CD14-positive monocyte (primary cell): ENCODE measurements around the gene KCNJ13. TPM values are rescaled to one million over a fixed set of nuclear protein-coding genes. Genes with fewer than 3 reads are reported as not detected.

Source experiments
- DNase-seq, 3 donors: peaks; one replicate each; pipeline ENCODE4 v3.0.0-alpha.2; 2011 to 2022
- H2AFZ ChIP-seq: 2 replicates; pipeline ENCODE4 v1.6.0; 2012; ENCODE audit warnings: mild to moderate bottlenecking, low read depth, low read length, inconsistent platforms; ENCODE audit not compliant: insufficient read depth, poor library complexity, severe bottlenecking
- H3K27ac ChIP-seq, 2 donors: 1 replicate in 1 of 2; 2 replicates in 1 of 2; pipeline ENCODE4 v1.5.1; 2012 to 2013; ENCODE audit warnings: low read length in 2 of 2, control low read depth in 1 of 2, inconsistent platforms in 1 of 2, low read depth in 1 of 2, mild to moderate bottlenecking in 1 of 2
- H3K27me3 ChIP-seq, 2 donors: one replicate each; pipeline versions ENCODE4 v1.6.0 to v1.6.1; 2011 to 2013; ENCODE audit warnings: low read length in 2 of 2; ENCODE audit not compliant: control insufficient read depth in 2 of 2, insufficient read depth in 2 of 2
- H3K36me3 ChIP-seq, 2 donors: replicated peaks in 1 of 2; 1 replicate in 1 of 2; 2 replicates in 1 of 2; pipeline versions ENCODE4 v1.5.1 to v1.6.1; 2012 to 2013; ENCODE audit warnings: low read length in 2 of 2, control low read depth in 1 of 2, inconsistent platforms in 1 of 2, mild to moderate bottlenecking in 1 of 2; ENCODE audit not compliant: insufficient read depth in 2 of 2, control insufficient read depth in 1 of 2
- H3K4me1 ChIP-seq, 2 donors: 1 replicate in 1 of 2; 2 replicates in 1 of 2; pipeline versions ENCODE4 v1.5.1 to v1.6.1; 2012 to 2013; ENCODE audit warnings: low read length in 2 of 2, control low read depth in 1 of 2, inconsistent platforms in 1 of 2, mild to moderate bottlenecking in 1 of 2, moderate library complexity in 1 of 2; ENCODE audit not compliant: insufficient read depth in 2 of 2, control insufficient read depth in 1 of 2
- H3K4me2 ChIP-seq: replicated peaks from 2 replicates; pipeline ENCODE3; 2012; ENCODE audit warnings: low read length, moderate library complexity, mild to moderate bottlenecking; ENCODE audit not compliant: poor library complexity, severe bottlenecking; ENCODE audit errors: extremely low read depth
- H3K4me3 ChIP-seq, 3 experiments: fragments of 200-600 bp in 1 of 3; sonication (generic) in 1 of 3; replicated peaks in 1 of 3; 1 replicate in 2 of 3; 2 replicates in 1 of 3; pipeline ENCODE4 v1.5.1; 2011 to 2013; ENCODE audit warnings: low read length in 3 of 3, mild to moderate bottlenecking in 3 of 3, control low read depth in 2 of 3, low read depth in 2 of 3, inconsistent platforms in 1 of 3, moderate library complexity in 1 of 3
- H3K79me2 ChIP-seq: 2 replicates; pipeline ENCODE4 v1.6.0; 2012; ENCODE audit warnings: mild to moderate bottlenecking, control low read depth, inconsistent platforms, low read length, moderate library complexity; ENCODE audit not compliant: insufficient read depth
- H3K9ac ChIP-seq: 2 replicates; pipeline ENCODE4 v1.6.0; 2017; ENCODE audit warnings: low read length, mild to moderate bottlenecking; ENCODE audit not compliant: insufficient read depth, poor library complexity, severe bottlenecking
- H3K9me3 ChIP-seq, 2 donors: replicated peaks in 1 of 2; 1 replicate in 1 of 2; 2 replicates in 1 of 2; pipeline versions ENCODE4 v1.5.1 to v1.6.1; 2012 to 2013; ENCODE audit warnings: low read length in 2 of 2, control low read depth in 1 of 2; ENCODE audit not compliant: control insufficient read depth in 1 of 2, insufficient read depth in 1 of 2
- H4K20me1 ChIP-seq: 2 replicates; pipeline ENCODE4 v1.6.0; 2012; ENCODE audit warnings: mild to moderate bottlenecking, low read length, control low read depth, moderate library complexity; ENCODE audit not compliant: insufficient read depth
- H3K27ac Mint-ChIP-seq, 7 donors: one replicate each; pipeline ENCODE4 v1.8.0; 2020; ENCODE audit warnings: mild to moderate bottlenecking in 7 of 7, mixed read lengths in 7 of 7, moderate library complexity in 6 of 7, inconsistent platforms in 2 of 7
- H3K27me3 Mint-ChIP-seq, 3 donors: one replicate each; pipeline ENCODE4 v1.8.0; 2021 to 2022; ENCODE audit warnings: low read depth in 3 of 3, mild to moderate bottlenecking in 3 of 3, mixed read lengths in 3 of 3, moderate library complexity in 3 of 3, inconsistent platforms in 1 of 3
- H3K36me3 Mint-ChIP-seq, 2 donors: one replicate each; pipeline ENCODE4 v1.8.0; 2020; ENCODE audit warnings: mixed read lengths in 2 of 2, inconsistent platforms in 1 of 2, mild to moderate bottlenecking in 1 of 2
- H3K4me1 Mint-ChIP-seq: one replicate; pipeline ENCODE4 v1.8.0; 2020; ENCODE audit warnings: mild to moderate bottlenecking, mixed read lengths
- H3K4me3 Mint-ChIP-seq, 2 donors: one replicate each; pipeline ENCODE4 v1.8.0; 2020; ENCODE audit warnings: mild to moderate bottlenecking in 2 of 2, mixed read lengths in 2 of 2, moderate library complexity in 1 of 2
- H3K9me3 Mint-ChIP-seq, 7 donors: one replicate each; pipeline ENCODE4 v1.8.0; 2020 to 2022; ENCODE audit warnings: mixed read lengths in 7 of 7, mild to moderate bottlenecking in 6 of 7, moderate library complexity in 6 of 7, inconsistent platforms in 2 of 7
- WGBS: methylation state at CpG from one replicate; pipeline ENCODE4 v1.1.5; 2013; ENCODE audit warnings: missing lambda C conversion rate; ENCODE audit not compliant: insufficient coverage; 5-methylcytosine and 5-hydroxymethylcytosine counted together
- intact Hi-C, 2 donors: fragments of 100-400 bp; cut with micrococcal nuclease; formaldehyde crosslinking; loops; one replicate each; pipeline versions ENCODE4 v1.15.0 to v1.15.1; 2023
- polyA plus RNA-seq, 3 donors: library from polyadenylated mRNA; depleted of rRNA in 1 of 3; unstranded in 2 of 3; stranded (reverse) in 1 of 3; fragments of 300-500 nt in 2 of 3; fragments of >200 nt in 1 of 3; fragmentation: Illumina TruSeq in 2 of 3; gene quantifications; 1 replicate in 2 of 3; 2 replicates in 1 of 3; pipeline ENCODE4 v1.2.3, GENCODE V29; 2012 to 2021
- TF ChIP-seq, protein P1 (sequence below): fragments of 200-600 bp; IDR thresholded peaks from one replicate; pipeline ENCODE4 v1.8.0; 2022; ENCODE audit warnings: antibody characterized with exemption, mild to moderate bottlenecking

KCNJ13 gene
- polyA plus RNA-seq, 3 donors, result not detected

DNA sequence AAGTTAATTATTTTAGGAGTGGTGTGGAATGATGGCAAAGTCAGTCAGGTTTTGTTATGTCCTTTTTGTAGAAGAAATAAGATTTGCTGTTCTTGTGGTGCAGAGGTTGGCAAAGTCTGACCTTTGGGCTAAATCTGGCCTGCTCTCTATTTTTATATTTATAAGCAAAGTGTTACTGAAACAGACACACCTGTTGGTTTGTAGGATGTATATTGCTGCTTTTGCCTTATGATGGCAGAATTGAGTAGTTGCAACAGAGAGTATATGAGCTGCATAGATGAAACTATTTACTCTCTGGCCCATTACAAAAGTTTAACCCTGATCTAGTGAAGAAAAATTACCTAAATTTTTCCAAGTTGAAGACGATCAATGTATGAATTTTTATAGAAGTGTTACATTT lies 34.1 kb upstream of the KCNJ13 start:
- no peaks in the 10 kb centered on the region for H4K20me1 ChIP-seq
- H3K4me3 Mint-ChIP-seq, result no peak overlapping the region
- H3K4me1 ChIP-seq, result no peaks in the 10 kb centered on the region
- H3K9me3 Mint-ChIP-seq, result no peaks in the 10 kb centered on the region
- no peak overlapping the region for H3K4me2 ChIP-seq
- peaks cover 3% of the 10 kb centered on the region for H3K4me1 Mint-ChIP-seq
- no peak overlapping the region for H3K27ac ChIP-seq
- H3K9me3 ChIP-seq, result no peaks in the 10 kb centered on the region
- H3K27me3 ChIP-seq, result no peaks in the 10 kb centered on the region
- H3K27me3 Mint-ChIP-seq, result no peaks in the 10 kb centered on the region
- H3K36me3 ChIP-seq, result peaks cover 90 to 95% of the 10 kb centered on the region in 2 donors
- TF ChIP-seq, protein P1, sequence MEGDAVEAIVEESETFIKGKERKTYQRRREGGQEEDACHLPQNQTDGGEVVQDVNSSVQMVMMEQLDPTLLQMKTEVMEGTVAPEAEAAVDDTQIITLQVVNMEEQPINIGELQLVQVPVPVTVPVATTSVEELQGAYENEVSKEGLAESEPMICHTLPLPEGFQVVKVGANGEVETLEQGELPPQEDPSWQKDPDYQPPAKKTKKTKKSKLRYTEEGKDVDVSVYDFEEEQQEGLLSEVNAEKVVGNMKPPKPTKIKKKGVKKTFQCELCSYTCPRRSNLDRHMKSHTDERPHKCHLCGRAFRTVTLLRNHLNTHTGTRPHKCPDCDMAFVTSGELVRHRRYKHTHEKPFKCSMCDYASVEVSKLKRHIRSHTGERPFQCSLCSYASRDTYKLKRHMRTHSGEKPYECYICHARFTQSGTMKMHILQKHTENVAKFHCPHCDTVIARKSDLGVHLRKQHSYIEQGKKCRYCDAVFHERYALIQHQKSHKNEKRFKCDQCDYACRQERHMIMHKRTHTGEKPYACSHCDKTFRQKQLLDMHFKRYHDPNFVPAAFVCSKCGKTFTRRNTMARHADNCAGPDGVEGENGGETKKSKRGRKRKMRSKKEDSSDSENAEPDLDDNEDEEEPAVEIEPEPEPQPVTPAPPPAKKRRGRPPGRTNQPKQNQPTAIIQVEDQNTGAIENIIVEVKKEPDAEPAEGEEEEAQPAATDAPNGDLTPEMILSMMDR, result no peak
- H3K9ac ChIP-seq, result no peak overlapping the region
- no peak for DNase-seq
- WGBS, result no CpG with 5 or more reads among the region's 1 CpG
- no peak overlapping the region for H3K27ac Mint-ChIP-seq
- H3K36me3 Mint-ChIP-seq, result peaks cover 73 to 86% of the 10 kb centered on the region in 2 donors
- no peak overlapping the region for H2AFZ ChIP-seq
- intact Hi-C loops, result no loop called here
- H3K79me2 ChIP-seq, result no peaks in the 10 kb centered on the region
- no peak overlapping the region for H3K4me3 ChIP-seq

DNA sequence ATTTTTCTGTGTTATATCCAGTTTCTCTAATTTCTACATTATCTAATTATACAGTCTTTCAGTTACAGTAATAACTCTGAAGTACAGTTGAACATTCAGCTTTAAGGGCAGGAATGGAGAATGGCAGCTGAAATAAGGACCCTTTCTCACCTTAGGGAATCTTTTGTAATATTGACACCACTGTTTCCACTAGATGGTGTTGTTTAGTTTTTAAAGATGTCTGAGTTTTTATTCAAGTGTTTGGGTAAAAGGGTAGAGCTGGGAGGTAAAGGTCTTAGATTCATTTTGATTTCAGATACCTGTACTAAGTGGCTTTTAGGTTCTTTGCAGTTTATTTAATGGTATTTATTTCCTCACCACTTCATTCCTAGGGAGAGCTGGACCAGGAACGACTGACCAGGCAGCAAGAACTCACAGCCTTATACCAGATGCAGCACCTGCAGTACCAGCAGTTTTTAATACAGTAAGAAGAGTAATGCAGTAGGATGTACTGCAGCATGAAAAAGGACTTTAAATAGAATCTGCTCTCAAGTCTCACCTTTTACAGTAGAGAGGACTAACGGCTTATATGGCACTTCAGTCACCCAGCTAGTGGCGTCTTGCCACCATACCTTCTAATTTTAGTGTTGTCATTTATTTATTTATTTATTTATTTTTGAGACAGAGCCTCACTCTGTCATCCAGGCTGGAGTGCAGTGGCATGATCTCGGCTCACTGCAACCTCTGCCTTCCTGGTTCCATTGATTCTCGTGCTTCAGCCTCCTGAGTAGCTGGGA lies 33.2 kb upstream of the KCNJ13 start:
- peaks cover 85 to 95% of the 10 kb centered on the region in 2 donors for H3K36me3 ChIP-seq

More for the DNA sequence above, 33.2 kb upstream of the KCNJ13 start:
- Mint-ChIP-seq H3K4me1 (no peaks in the 10 kb centered on the region), H3K36me3 (peaks cover 70 to 91% of the 10 kb centered on the region in 2 donors), H3K27me3 (no peaks in the 10 kb centered on the region), H3K4me3 (no peak overlapping the region), H3K27ac (peak overlapping the region in 1 of 7 donors; percentile 50), H3K9me3 (no peaks in the 10 kb centered on the region)
- Histone ChIP-seq H3K9me3 (no peaks in the 10 kb centered on the region), H3K4me2 (no peak overlapping the region), H3K4me1 (no peaks in the 10 kb centered on the region), H3K9ac (no peak overlapping the region), H3K79me2 (no peaks in the 10 kb centered on the region), H3K4me3 (no peak overlapping the region), H2AFZ (no peak overlapping the region), H3K27ac (no peak overlapping the region), H4K20me1 (no peaks in the 10 kb centered on the region), H3K27me3 (no peaks in the 10 kb centered on the region)
- TF ChIP-seq, protein P1, result no peak
- WGBS, result no CpG with 5 or more reads among the region's 5 CpGs
- no peak for DNase-seq
- intact Hi-C loops, result no loop called here
